H1 (cell line): Measurements from ENCODE around the gene CTCF. TPM values are rescaled to one million over a fixed set of nuclear protein-coding genes. Genes with fewer than 3 reads are reported as not detected.

Experiments
- CTCF ChIA-PET: fragments of 300-600 bp; sonication (Branson Sonifier 250); formaldehyde crosslinking; loops from one replicate; lab custom pipeline; 2021; ENCODE audit not compliant: partially characterized antibody; lab: Charles Lee
- POLR2A ChIA-PET: fragments of 300-600 bp; sonication (Branson Sonifier 250); formaldehyde crosslinking; loops from one replicate; lab custom pipeline; 2021; ENCODE audit warnings: inconsistent platforms; ENCODE audit not compliant: partially characterized antibody; lab: Charles Lee
- DNase-seq, 2 experiments: peaks; one replicate each; pipeline versions ENCODE4 v3.0.0 to v3.0.0-alpha.2; 2010 to 2022; ENCODE audit warnings: low spot score in 2 of 2, low read depth in 1 of 2, mixed read lengths in 1 of 2
- FAIRE-seq: peaks from 2 replicates; lab custom pipeline; 2011; peaks lifted over from hg19 to GRCh38; lab: Jason Lieb, UNC
- H2AFZ ChIP-seq: 2 replicates; pipeline ENCODE4 v1.8.1; 2012; ENCODE audit warnings: low read length, inconsistent platforms
- H2AK5ac ChIP-seq: 2 replicates; pipeline ENCODE4 v1.6.1; 2013; ENCODE audit warnings: low read depth, low read length
- H2BK120ac ChIP-seq: replicated peaks from 2 replicates; pipeline ENCODE3; 2013; ENCODE audit warnings: low read depth, low read length, inconsistent platforms
- H2BK12ac ChIP-seq: 2 replicates; pipeline ENCODE4 v1.6.1; 2013; ENCODE audit warnings: low read depth, low read length
- H2BK15ac ChIP-seq: 2 replicates; pipeline ENCODE4 v1.6.1; 2013; ENCODE audit warnings: low read length
- H2BK20ac ChIP-seq: 2 replicates; pipeline ENCODE4 v1.6.1; 2013; ENCODE audit warnings: low read length
- H2BK5ac ChIP-seq: 2 replicates; pipeline ENCODE4 v1.6.1; 2013; ENCODE audit warnings: low read depth, low read length
- H3K14ac ChIP-seq: 2 replicates; pipeline ENCODE4 v1.6.1; 2013; ENCODE audit warnings: inconsistent platforms; ENCODE audit not compliant: insufficient read length
- H3K18ac ChIP-seq: 2 replicates; pipeline ENCODE4 v1.6.1; 2013; ENCODE audit warnings: low read length; ENCODE audit errors: extremely low read depth
- H3K23ac ChIP-seq: 2 replicates; pipeline ENCODE4 v1.6.1; 2013; ENCODE audit warnings: inconsistent platforms; ENCODE audit not compliant: insufficient read length
- H3K23me2 ChIP-seq: 2 replicates; pipeline ENCODE4 v1.6.1; 2013; ENCODE audit warnings: low read depth, low read length
- H3K27ac ChIP-seq: 2 replicates; pipeline ENCODE4 v1.6.1; 2011; ENCODE audit warnings: low read depth, low read length, inconsistent platforms
- H3K27me3 ChIP-seq, 4 experiments: replicated peaks in 1 of 4; 1 replicate in 1 of 4; 2 replicates in 3 of 4; pipeline versions ENCODE4 v1.6.1 to v1.8.1; 2011 to 2013; ENCODE audit warnings: low read length in 3 of 4, mild to moderate bottlenecking in 3 of 4, inconsistent platforms in 2 of 4, mixed read lengths in 2 of 4, moderate library complexity in 1 of 4; ENCODE audit not compliant: control insufficient read depth in 3 of 4, insufficient read depth in 3 of 4; ENCODE audit errors: extremely low read depth in 1 of 4
- H3K36me3 ChIP-seq, 4 experiments: 2 replicates each; pipeline versions ENCODE4 v1.6.1 to v1.8.1; 2011 to 2013; ENCODE audit warnings: mild to moderate bottlenecking in 4 of 4, low read length in 3 of 4, moderate library complexity in 2 of 4, control low read depth in 1 of 4, inconsistent platforms in 1 of 4; ENCODE audit not compliant: insufficient read depth in 4 of 4, control insufficient read depth in 2 of 4
- H3K4ac ChIP-seq: replicated peaks from 2 replicates; pipeline ENCODE3; 2013; ENCODE audit warnings: low read length, low read depth, mixed read lengths, inconsistent platforms; ENCODE audit not compliant: insufficient read length
- H3K4me1 ChIP-seq, 4 experiments: replicated peaks in 1 of 4; 1 replicate in 1 of 4; 2 replicates in 3 of 4; pipeline versions ENCODE4 v1.6.1 to v1.8.1; 2011 to 2013; ENCODE audit warnings: low read length in 3 of 4, inconsistent platforms in 2 of 4, mixed read lengths in 1 of 4; ENCODE audit not compliant: insufficient read depth in 4 of 4, control insufficient read depth in 3 of 4
- H3K4me2 ChIP-seq, 2 experiments: 2 replicates each; pipeline versions ENCODE4 v1.6.1 to v1.8.1; 2011 to 2013; ENCODE audit warnings: low read depth in 2 of 2, low read length in 2 of 2, control low read depth in 1 of 2, inconsistent platforms in 1 of 2, mild to moderate bottlenecking in 1 of 2; ENCODE audit not compliant: insufficient read depth in 1 of 2
- H3K4me3 ChIP-seq, 4 experiments: fragments of 200-600, 300-600 bp in 1 of 4; sonication (generic), shearing (Covaris generic), sonication (Bioruptor Twin) in 1 of 4; 2 replicates each; pipeline versions ENCODE4 v1.5.1 to v1.8.1; 2011 to 2016; ENCODE audit warnings: low read length in 4 of 4, low read depth in 3 of 4, control low read depth in 2 of 4, inconsistent platforms in 2 of 4, mild to moderate bottlenecking in 2 of 4, mixed read lengths in 1 of 4, moderate library complexity in 1 of 4; ENCODE audit not compliant: insufficient read depth in 2 of 4; ENCODE audit errors: extremely low read depth in 1 of 4
- H3K56ac ChIP-seq: replicated peaks from 2 replicates; pipeline ENCODE3; 2013; ENCODE audit warnings: low read depth, mild to moderate bottlenecking, mixed read lengths, low read length, inconsistent platforms; ENCODE audit not compliant: insufficient read length
- H3K79me1 ChIP-seq: 2 replicates; pipeline ENCODE4 v1.6.1; 2013; ENCODE audit warnings: low read depth, low read length, control low read depth
- H3K79me2 ChIP-seq, 2 experiments: 2 replicates each; pipeline versions ENCODE4 v1.6.1 to v1.8.1; 2012 to 2013; ENCODE audit warnings: low read length in 2 of 2, mild to moderate bottlenecking in 2 of 2, inconsistent platforms in 1 of 2; ENCODE audit not compliant: insufficient read depth in 2 of 2, control insufficient read depth in 1 of 2
- H3K9ac ChIP-seq, 4 experiments: replicated peaks in 1 of 4; 1 replicate in 1 of 4; 2 replicates in 3 of 4; pipeline versions ENCODE4 v1.6.1 to v1.8.1; 2011 to 2013; ENCODE audit warnings: low read depth in 3 of 4, low read length in 3 of 4, control low read depth in 2 of 4, mild to moderate bottlenecking in 2 of 4, moderate library complexity in 2 of 4, inconsistent platforms in 1 of 4; ENCODE audit errors: extremely low read depth in 1 of 4
- H3K9me3 ChIP-seq, 2 experiments: 2 replicates each; pipeline versions ENCODE4 v1.6.1 to v1.8.1; 2012 to 2013; ENCODE audit warnings: mild to moderate bottlenecking in 2 of 2, moderate library complexity in 2 of 2, control low read depth in 1 of 2, inconsistent platforms in 1 of 2, low read depth in 1 of 2, low read length in 1 of 2, mixed read lengths in 1 of 2; ENCODE audit not compliant: insufficient read depth in 2 of 2
- H4K20me1 ChIP-seq, 2 experiments: replicated peaks in 1 of 2; 2 replicates each; pipeline versions ENCODE3 to v1.8.1; 2011 to 2013; ENCODE audit warnings: inconsistent platforms in 2 of 2, low read length in 2 of 2, mild to moderate bottlenecking in 1 of 2; ENCODE audit not compliant: insufficient read depth in 2 of 2, control insufficient read depth in 1 of 2
- H4K5ac ChIP-seq: 2 replicates; pipeline ENCODE4 v1.6.1; 2013; ENCODE audit warnings: low read length, low read depth, mixed read lengths, inconsistent platforms; ENCODE audit not compliant: insufficient read length
- H4K8ac ChIP-seq: 2 replicates; pipeline ENCODE4 v1.8.0; 2013; ENCODE audit warnings: mild to moderate bottlenecking, moderate library complexity, low read length, inconsistent platforms; ENCODE audit not compliant: insufficient read depth; ENCODE audit errors: extremely low read depth
- H4K91ac ChIP-seq: replicated peaks from 2 replicates; pipeline ENCODE3; 2013; ENCODE audit warnings: low read length, mixed read lengths, inconsistent platforms; ENCODE audit not compliant: insufficient read length
- ASH2L ChIP-seq: fragments of 200-600, 300-600 bp; sonication (generic); IDR thresholded peaks from one replicate; pipeline ENCODE4 v1.7.1; 2017; ENCODE audit warnings: low read length
- CHD2 ChIP-seq: IDR thresholded peaks from 2 replicates; pipeline ENCODE4 v1.6.1; 2012; ENCODE audit warnings: low read length, improper control_type of control experiment
- HDAC2 ChIP-seq, 2 experiments: fragments of 300-600 bp in 1 of 2; sonication (generic) in 1 of 2; IDR thresholded peaks; 2 replicates each; pipeline ENCODE4 v1.6.1; 2011 to 2012; ENCODE audit warnings: low read depth in 2 of 2, low read length in 2 of 2, mild to moderate bottlenecking in 2 of 2, moderate library complexity in 2 of 2, borderline replicate concordance in 1 of 2, inconsistent platforms in 1 of 2
- JUND ChIP-seq: IDR thresholded peaks from 2 replicates; pipeline ENCODE4 v1.6.1; 2011; ENCODE audit warnings: mild to moderate bottlenecking, improper control_type of control experiment, low read length
- KDM4A ChIP-seq: IDR thresholded peaks from one replicate; pipeline ENCODE4 v1.7.1; 2012; ENCODE audit warnings: low read depth, mild to moderate bottlenecking, moderate library complexity, low read length, inconsistent platforms; ENCODE audit not compliant: severe bottlenecking
- PHF8 ChIP-seq: fragments of 200-600 bp; sonication (generic); conservative IDR thresholded peaks from 2 replicates; pipeline ENCODE4 v1.7.1; 2012; ENCODE audit warnings: low read depth, mild to moderate bottlenecking, inconsistent platforms, low read length, moderate library complexity
- SIN3A ChIP-seq, 2 experiments: IDR thresholded peaks in 1 of 2; conservative IDR thresholded peaks in 1 of 2; 2 replicates each; pipeline ENCODE4 v1.6.1; 2011 to 2012; ENCODE audit warnings: low read length in 2 of 2, improper control_type of control experiment in 1 of 2, low read depth in 1 of 2, mild to moderate bottlenecking in 1 of 2
- SIX5 ChIP-seq: IDR thresholded peaks from 2 replicates; pipeline ENCODE4 v1.6.1; 2011; ENCODE audit warnings: mild to moderate bottlenecking, low read depth, low read length
- SP4 ChIP-seq: IDR thresholded peaks from 2 replicates; pipeline ENCODE4 v1.6.1; 2012; ENCODE audit warnings: low read length, inconsistent platforms
- TCF12 ChIP-seq: IDR thresholded peaks from 2 replicates; pipeline ENCODE4 v1.6.1; 2011; ENCODE audit warnings: low read depth, mild to moderate bottlenecking, low read length
- WGBS, 2 experiments: shearing (Covaris generic) in 1 of 2; methylation state at CpG; one replicate each; pipeline versions ENCODE4 v1.1.6 to v1.1.7; 2013 to 2015; ENCODE audit warnings: low lambda C conversion rate in 2 of 2, mixed read lengths in 2 of 2, inconsistent platforms in 1 of 2, low coverage in 1 of 2, missing lambda C conversion rate in 1 of 2; ENCODE audit not compliant: insufficient replicate concordance in 2 of 2, insufficient coverage in 1 of 2, insufficient read length in 1 of 2; ENCODE audit errors: extremely low coverage in 1 of 2, missing lambda C conversion rate in 1 of 2; 5-methylcytosine and 5-hydroxymethylcytosine counted together
- polyA plus RNA-seq, 7 experiments: library from polyadenylated mRNA; depleted of rRNA in 3 of 7; stranded (reverse) in 5 of 7; unstranded in 2 of 7; fragments of >200 nt in 5 of 7; fragments of 200-250 nt in 2 of 7; gene quantifications; 1 replicate in 5 of 7; 2 replicates in 1 of 7; 4 replicates in 1 of 7; pipeline versions ENCODE4 v1.2.1 to v1.2.3, GENCODE V29; 2011 to 2013; ENCODE audit warnings: missing spikeins in 2 of 7, mixed read lengths in 2 of 7
- total RNA-seq: library from RNA; stranded (reverse); fragmentation: NEBNext Ultra II Directional; extraction: Animal tissue kit (Norgen Biotek cat#: 25700); gene quantifications from 2 replicates; pipeline ENCODE4 v1.2.1, GENCODE V29; 2021

CTCF gene
- total and polyA plus RNA-seq, 2 of the 8 experiments (the other 6 are each of a cell fraction or from before 2014, with no cell fraction given) = 32.4 to 66.0 TPM

DNA sequence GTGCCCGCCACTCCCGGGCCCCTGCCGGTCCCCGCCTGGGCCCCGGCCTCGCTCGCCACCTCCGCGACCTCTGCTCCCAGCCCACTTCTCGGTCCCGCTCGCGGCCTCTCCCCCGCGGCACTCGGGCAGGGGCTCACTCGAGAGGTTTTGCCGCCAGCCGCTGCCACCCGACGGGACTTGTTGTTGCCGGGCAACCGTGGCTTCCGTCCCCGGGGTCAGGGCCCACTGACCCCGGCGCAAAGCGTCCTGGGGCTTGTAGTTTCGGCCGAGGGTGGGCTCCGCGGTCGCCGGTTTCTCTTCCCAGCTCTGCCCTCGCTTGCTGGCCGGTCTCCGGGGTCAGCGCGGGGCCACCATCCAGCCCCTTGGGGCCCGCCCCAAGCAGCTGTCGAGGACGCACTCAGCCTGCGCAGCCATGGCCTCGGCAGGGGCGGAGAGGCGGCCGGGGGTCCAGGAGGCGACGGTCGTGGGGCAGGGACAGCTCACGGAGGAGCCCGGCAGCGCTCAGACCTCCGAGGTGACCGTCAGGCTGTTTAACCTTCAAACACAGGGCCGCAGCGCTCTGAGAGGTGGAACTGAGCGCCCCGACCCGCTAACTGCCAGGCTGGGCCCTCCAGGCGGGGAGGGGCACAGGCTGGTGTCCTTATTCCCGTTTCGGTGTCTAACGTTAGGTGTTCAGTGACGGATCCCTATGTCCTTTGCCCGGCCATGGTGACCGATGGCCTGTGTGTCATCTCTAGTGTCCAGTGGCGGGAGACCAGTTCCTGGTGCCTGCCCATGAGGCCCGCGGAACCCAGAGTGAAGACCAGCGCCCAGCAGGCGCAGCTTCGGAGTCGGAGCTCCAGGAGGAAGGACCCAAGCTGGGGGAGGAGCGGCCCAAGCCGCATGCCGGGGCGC, 104.5 kb downstream of the CTCF start, which contains the start of the genes C16orf86 and ENKD1:
Gene C16orf86, plus strand, starts transcription at position 256 of the 894 bp plus-strand sequence. Its CDS starts 157 bp downstream, at position 413.
Gene ENKD1, minus strand, starts transcription at position 192 of the 894 bp plus-strand sequence. CDS start 308 bp downstream, outside the sequence.
- POLR2A ChIA-PET = interaction anchor here (0.6 to 1.9 kb wide), 6 partner anchors 11 to 270 kb away, joined by 3 to 5 read pairs (median 4); partner anchors contain the start of genes ATP6V0D1 and PSMB10
- TF ChIP-seq KDM4A (peak; percentile 77), PHF8 (0 out of 2 replicates have a peak, but pooled peaks have one; percentile 43), SIN3A (conservative IDR thresholded peaks at IDR 0.05 in 1 of 2, IDR thresholded peaks at IDR 0.05 in 1 of 2; ENCODE audit: low read depth in 1 of 2, low read length in 2 of 2) (peak in 1 of 2 experiments; percentile 91; a peak in 1 of 4 replicates), HDAC2 (IDR thresholded peaks at IDR 0.05; ENCODE audit: borderline replicate concordance in 1 of 2, low read depth in 2 of 2, low read length in 2 of 2) (no peak), JUND (no peak), CHD2 (peak; percentile 75), SIX5 (peak; percentile 76), SP4 (no peak), ASH2L (peak; percentile 37), TCF12 (no peak)

More for the DNA sequence above, 104.5 kb downstream of the CTCF start, which contains the start of the genes C16orf86 and ENKD1:
- Histone ChIP-seq H3K9ac (peak within 1 kb of the TSS in 3 of 4 experiments; percentile 2 to 62 (median 30); a peak in 6 of 7 replicates), H3K9me3 (no peaks in the 10 kb centered on the region), H3K23me2 (peaks cover 11% of the 10 kb centered on the region; the same call in 1 of the 2 replicates), H2BK20ac (no peak within 1 kb of the TSS), H3K36me3 (no peaks in the 10 kb centered on the region), H2AK5ac (no peak within 1 kb of the TSS), H4K8ac (no peak within 1 kb of the TSS; the same call in 1 of the 2 replicates), H2BK5ac (no peak within 1 kb of the TSS), H3K56ac (no peak within 1 kb of the TSS), H2BK12ac (no peak within 1 kb of the TSS), H4K20me1 (peaks cover 6% of the 10 kb centered on the region in 2 experiments), H3K4me1 (peaks cover 0 to 25% (median 16%) of the 10 kb centered on the region in 4 experiments; a peak in 5 of 7 replicates), H2BK120ac (no peak within 1 kb of the TSS), H3K4ac (no peak within 1 kb of the TSS), H3K79me1 (no peaks in the 10 kb centered on the region), H3K27ac (no peak within 1 kb of the TSS), H3K23ac (no peak within 1 kb of the TSS), H3K79me2 (no peaks in the 10 kb centered on the region), H3K18ac (peak within 1 kb of the TSS; percentile 32), H4K91ac (no peak within 1 kb of the TSS), H3K27me3 (peaks cover 0 to 3% (median 0%) of the 10 kb centered on the region in 4 experiments; a peak in 2 of 7 replicates), H3K4me2 (peak within 1 kb of the TSS; percentile 78 to 95), H3K14ac (no peak within 1 kb of the TSS), H2AFZ (peak within 1 kb of the TSS; percentile 19; the same call in 1 of the 2 replicates), H3K4me3 (peak within 1 kb of the TSS; percentile 44 to 73 (median 51)), H4K5ac (no peak within 1 kb of the TSS), H2BK15ac (no peak within 1 kb of the TSS)
- DNase-seq (peak in 1 of 2 experiments; percentile 87), FAIRE-seq (no peak)
- CTCF ChIA-PET = interaction anchor here (0.6 to 13.7 kb wide), 26 partner anchors 9 to 269 kb away, joined by 3 to 202 read pairs (median 6); partner anchors contain the start of genes CARMIL2 and CTRL
- 18% methylated on average over 64 of the region's 78 CpGs; no CpG with 5 or more reads in 1 of the 2 experiments for WGBS, 2 experiments
